ENCODE results near the gene TBX20. TPM values are rescaled to one million over a fixed set of nuclear protein-coding genes. Genes with fewer than 3 reads are reported as not detected.
"Not testable (repeated sequence)": the region's sequence is repeated elsewhere in the genome, so short reads cannot be mapped to it uniquely, and the experiment has no call there.

TBX20 gene
- total and polyA plus RNA-seq, 9 of the 15 experiments (the other 6 are each of a cell fraction or from before 2014, with no cell fraction given) = not detected

- in situ Hi-C loops (cut with MboI) (no loop called here), intact Hi-C loops (cut with micrococcal nuclease) (no loop called here)
- Histone ChIP-seq H2AFZ (ENCODE audit: low read depth, low read length) (no peak overlapping the region), H3K36me3 (ENCODE audit: control insufficient read depth, insufficient read depth, low read length) (no peaks in the 10 kb centered on the region), H3K79me2 (ENCODE audit: control insufficient read depth, insufficient read depth, low read length) (no peaks in the 10 kb centered on the region), H3K9ac (ENCODE audit: insufficient read depth in 1 of 2, low read depth in 2 of 2, low read length in 2 of 2) (no peak overlapping the region), H3K4me3 (no peak overlapping the region), H3K27ac (ENCODE audit: extremely low read depth, low read depth, low read length) (no peak overlapping the region), H3K4me1 (replicated peaks in 1 of 2; ENCODE audit: control insufficient read depth in 2 of 2, insufficient read depth in 2 of 2, low read length in 2 of 2) (no peaks in the 10 kb centered on the region), H3K4me2 (ENCODE audit: insufficient read depth, low read length) (no peak overlapping the region), H4K20me1 (replicated peaks; ENCODE audit: control insufficient read depth, insufficient read depth, low read length) (no peaks in the 10 kb centered on the region), H3K27me3 (ENCODE audit: control insufficient read depth in 2 of 2, insufficient read depth in 2 of 2, low read length in 2 of 2) (no peaks in the 10 kb centered on the region), H3K9me3 (replicated peaks; ENCODE audit: control insufficient read depth, insufficient read depth, low read depth, low read length) (no peaks in the 10 kb centered on the region), H3K9me1 (ENCODE audit: control insufficient read depth, insufficient read depth, low read length) (no peaks in the 10 kb centered on the region)
- DNase-seq (ENCODE audit: extremely low read depth in 1 of 4, low spot score in 3 of 4) (no peak), ATAC-seq (no peak), FAIRE-seq (no peak)
- POLR2A ChIA-PET = no interaction called here
- BruUV-seq (replicated peaks) = no TSS peak
- TF ChIP-seq ERF (CRISPR knock-in tag; IDR thresholded peaks at IDR 0.05) (no peak), NR2F6 (CRISPR knock-in tag; IDR thresholded peaks at IDR 0.05) (no peak), BRCA1 (IDR thresholded peaks at IDR 0.05) (no peak), BRCA1 (CRISPR knock-in tag; IDR thresholded peaks at IDR 0.05) (no peak), ZKSCAN8 (CRISPR knock-in tag; IDR thresholded peaks at IDR 0.05) (no peak), ZNF224 (CRISPR knock-in tag; IDR thresholded peaks at IDR 0.05) (no peak)
- CTCF ChIA-PET (ENCODE audit: low intra/inter-chr PET ratio) = no interaction called here
- 0% methylated on average over 3 of the region's 3 CpGs for WGBS (ENCODE audit: insufficient coverage, low coverage, missing lambda C conversion rate)
These were observed 20.9 kb downstream of the TBX20 start for GRCh38 chr7:35232994-35233393.

GRCh38 chr7:35231221-35231620 lies 22.7 kb downstream of the TBX20 start:
- ATAC-seq; H3K4me3 ChIP-seq; H3K9ac ChIP-seq (ENCODE audit: insufficient read depth in 1 of 2, low read depth in 2 of 2, low read length in 2 of 2); CTCF ChIA-PET (ENCODE audit: low intra/inter-chr PET ratio); H3K4me1 ChIP-seq (replicated peaks in 1 of 2; ENCODE audit: control insufficient read depth in 2 of 2, insufficient read depth in 2 of 2, low read length in 2 of 2); in situ Hi-C loops (cut with MboI); BruUV-seq (replicated peaks); H2AFZ ChIP-seq (ENCODE audit: low read depth, low read length); H3K27ac ChIP-seq (ENCODE audit: extremely low read depth, low read depth, low read length); H3K36me3 ChIP-seq (ENCODE audit: control insufficient read depth, insufficient read depth, low read length); intact Hi-C loops (cut with micrococcal nuclease); FAIRE-seq; H3K4me2 ChIP-seq (ENCODE audit: insufficient read depth, low read length); H3K9me1 ChIP-seq (ENCODE audit: control insufficient read depth, insufficient read depth, low read length); POLR2A ChIA-PET; H3K9me3 ChIP-seq (replicated peaks; ENCODE audit: control insufficient read depth, insufficient read depth, low read depth, low read length); H3K27me3 ChIP-seq (ENCODE audit: control insufficient read depth in 2 of 2, insufficient read depth in 2 of 2, low read length in 2 of 2); DNase-seq (ENCODE audit: extremely low read depth in 1 of 4, low spot score in 3 of 4); H3K79me2 ChIP-seq (ENCODE audit: control insufficient read depth, insufficient read depth, low read length); H4K20me1 ChIP-seq (replicated peaks; ENCODE audit: control insufficient read depth, insufficient read depth, low read length): not testable (repeated sequence)
- WGBS (ENCODE audit: insufficient coverage, low coverage, missing lambda C conversion rate) = 0% methylated on average over 3 of the region's 3 CpGs

- not testable (repeated sequence) for FAIRE-seq; H3K36me3 ChIP-seq (ENCODE audit: control insufficient read depth, insufficient read depth, low read length)
These were observed 24.7 kb downstream of the TBX20 start for GRCh38 chr7:35229116-35229780.

More at GRCh38 chr7:35229116-35229780, 24.7 kb downstream of the TBX20 start:
- CTCF ChIA-PET (ENCODE audit: low intra/inter-chr PET ratio); BruUV-seq (replicated peaks); H4K20me1 ChIP-seq (replicated peaks; ENCODE audit: control insufficient read depth, insufficient read depth, low read length); H3K4me3 ChIP-seq; H2AFZ ChIP-seq (ENCODE audit: low read depth, low read length); H3K27me3 ChIP-seq (ENCODE audit: control insufficient read depth in 2 of 2, insufficient read depth in 2 of 2, low read length in 2 of 2); POLR2A ChIA-PET; H3K9me1 ChIP-seq (ENCODE audit: control insufficient read depth, insufficient read depth, low read length); H3K4me1 ChIP-seq (replicated peaks in 1 of 2; ENCODE audit: control insufficient read depth in 2 of 2, insufficient read depth in 2 of 2, low read length in 2 of 2); H3K79me2 ChIP-seq (ENCODE audit: control insufficient read depth, insufficient read depth, low read length); H3K4me2 ChIP-seq (ENCODE audit: insufficient read depth, low read length); in situ Hi-C loops (cut with MboI); DNase-seq (ENCODE audit: extremely low read depth in 1 of 4, low spot score in 3 of 4); H3K27ac ChIP-seq (ENCODE audit: extremely low read depth, low read depth, low read length); ATAC-seq; H3K9me3 ChIP-seq (replicated peaks; ENCODE audit: control insufficient read depth, insufficient read depth, low read depth, low read length); H3K9ac ChIP-seq (ENCODE audit: insufficient read depth in 1 of 2, low read depth in 2 of 2, low read length in 2 of 2); intact Hi-C loops (cut with micrococcal nuclease): not testable (repeated sequence)
- WGBS (ENCODE audit: insufficient coverage, low coverage, missing lambda C conversion rate) = 0% methylated on average over 1 of the region's 2 CpGs

Data from K562 (cell line).